ENCODE results near the gene ZNF543.
"Not testable (repeated sequence)": the region's sequence is repeated elsewhere in the genome, so short reads cannot be mapped to it uniquely, and the experiment has no call there.

ZNF543 gene

GRCh38 chr19:57320180-57321084 is at the start of gene ZNF543:
Gene ZNF543, plus strand, starts transcription at chr19:57320472. Its CDS starts 382 bp downstream, at chr19:57320854.
- DNase-seq, result peak; percentile 92

- no peak for DNase-seq
Observed at GRCh38 chr19:57271280-57271679, 49.0 kb upstream of the ZNF543 start.

- DNase-seq, result no peak
Observed at GRCh38 chr19:57273014-57273413, 47.3 kb upstream of the ZNF543 start.

- no peak for DNase-seq
Observed at GRCh38 chr19:57276430-57276829, 43.8 kb upstream of the ZNF543 start.

- DNase-seq, result not testable (repeated sequence)
Observed at GRCh38 chr19:57278481-57278880, 41.8 kb upstream of the ZNF543 start.

GRCh38 chr19:57279418-57280164 is 40.7 kb upstream of the ZNF543 start:
- peak; percentile 89 for DNase-seq

- peak; percentile 97 for DNase-seq
Observed at GRCh38 chr19:57280165-57280961, 39.9 kb upstream of the ZNF543 start, which contains the start of gene ZNF460. Gene ZNF460, plus strand, starts transcription at chr19:57280485. Its CDS starts 322 bp downstream, at chr19:57280807.

- peak; percentile 32 for DNase-seq
Observed at GRCh38 chr19:57280962-57281400, 39.3 kb upstream of the ZNF543 start.

GRCh38 chr19:57282011-57282643 is 38.1 kb upstream of the ZNF543 start:
- no peak for DNase-seq

- no peak for DNase-seq
Observed at GRCh38 chr19:57288373-57288772, 31.9 kb upstream of the ZNF543 start.

GRCh38 chr19:57290970-57291369 is 29.3 kb upstream of the ZNF543 start:
- no peak for DNase-seq

GRCh38 chr19:57292547-57292946 is 27.7 kb upstream of the ZNF543 start:
- no peak for DNase-seq

- no peak for DNase-seq
Observed at GRCh38 chr19:57293719-57294118, 26.6 kb upstream of the ZNF543 start.

- DNase-seq, result no peak
Observed at GRCh38 chr19:57302020-57302465, 18.2 kb upstream of the ZNF543 start.

GRCh38 chr19:57302727-57303401 is 17.4 kb upstream of the ZNF543 start:
- DNase-seq, result no peak

GRCh38 chr19:57305056-57305455 is 15.2 kb upstream of the ZNF543 start:
- DNase-seq, result no peak

- no peak for DNase-seq
Observed at GRCh38 chr19:57308514-57308913, 11.8 kb upstream of the ZNF543 start.

- DNase-seq, result no peak
Observed at GRCh38 chr19:57310792-57311191, 9.5 kb upstream of the ZNF543 start.

GRCh38 chr19:57314146-57314545 is 6.1 kb upstream of the ZNF543 start:
- no peak for DNase-seq

- no peak for DNase-seq
Observed at GRCh38 chr19:57317503-57317902, 2.8 kb upstream of the ZNF543 start.

- no peak for DNase-seq
Observed at GRCh38 chr19:57319869-57320179, 448 bp upstream of the ZNF543 start.

GRCh38 chr19:57321116-57321515 is 844 bp downstream of the ZNF543 start:
- DNase-seq, result no peak

All from CD4-positive, alpha-beta T cell treated with Interferon gamma for 1 hour (primary cell).